GM19193 (cell line): ENCODE results near the gene PRCC.

ENCODE experiments used
- POLR2A ChIP-seq: IDR thresholded peaks from 4 replicates; pipeline ENCODE4 v1.6.1; 2011; ENCODE audit not compliant: insufficient read depth, insufficient read length; ENCODE audit errors: extremely low read depth

PRCC gene

GRCh38 chr1:156796340-156797097 lies 29.2 kb downstream of the PRCC start:
- no peak for TF ChIP-seq POLR2A

GRCh38 chr1:156797212-156797871 lies 30.0 kb downstream of the PRCC start:
- no peak for TF ChIP-seq POLR2A

- TF ChIP-seq POLR2A: no peak
Measured at GRCh38 chr1:156801409-156802121, 34.2 kb downstream of the PRCC start.

- TF ChIP-seq POLR2A: no peak
Measured at GRCh38 chr1:156802421-156802935, 35.1 kb downstream of the PRCC start.

- no peak for TF ChIP-seq POLR2A
Measured at GRCh38 chr1:156803086-156803851, 35.9 kb downstream of the PRCC start.

- TF ChIP-seq POLR2A: no peak
Measured at GRCh38 chr1:156804026-156804425, 36.7 kb downstream of the PRCC start.

GRCh38 chr1:156804572-156805243 lies 37.4 kb downstream of the PRCC start:
- TF ChIP-seq POLR2A: no peak

- TF ChIP-seq POLR2A: no peak
Measured at GRCh38 chr1:156805766-156806511, 38.6 kb downstream of the PRCC start.

GRCh38 chr1:156806512-156807440 lies 39.4 kb downstream of the PRCC start:
- TF ChIP-seq POLR2A: no peak

GRCh38 chr1:156807627-156808026 lies 40.3 kb downstream of the PRCC start:
- no peak for TF ChIP-seq POLR2A

- TF ChIP-seq POLR2A: no peak
Measured at GRCh38 chr1:156808186-156809030, 41.1 kb downstream of the PRCC start.

- no peak for TF ChIP-seq POLR2A
Measured at GRCh38 chr1:156809281-156809680, 41.9 kb downstream of the PRCC start.
